GF-D8 (cell line): Measurements from ENCODE around the gene GPR158.

Experiments
- DNase-seq: peaks from one replicate; lab custom pipeline; 2025; lab: John Stamatoyannopoulos, UW

GPR158 gene

GRCh38 chr10:25575343-25575742 is 400.5 kb downstream of the GPR158 start:
- no peak for DNase-seq

- no peak for DNase-seq
Measured at GRCh38 chr10:25578061-25578460, 403.3 kb downstream of the GPR158 start.

- DNase-seq, result no peak
Measured at GRCh38 chr10:25582961-25583360, 408.2 kb downstream of the GPR158 start.

- no peak for DNase-seq
Measured at GRCh38 chr10:25600651-25601050, 425.9 kb downstream of the GPR158 start.

- no peak for DNase-seq
Measured at GRCh38 chr10:25604591-25604990, 429.8 kb downstream of the GPR158 start.

GRCh38 chr10:25614652-25615051 is 439.9 kb downstream of the GPR158 start:
- no peak for DNase-seq

GRCh38 chr10:25615926-25616325 is 441.1 kb downstream of the GPR158 start:
- DNase-seq, result no peak

GRCh38 chr10:25616903-25617592 is 442.2 kb downstream of the GPR158 start:
- no peak for DNase-seq

GRCh38 chr10:25627606-25628005 is 452.8 kb downstream of the GPR158 start:
- DNase-seq, result no peak

- no peak for DNase-seq
Measured at GRCh38 chr10:25629333-25629732, 454.5 kb downstream of the GPR158 start.

GRCh38 chr10:25631471-25631870 is 456.7 kb downstream of the GPR158 start:
- no peak for DNase-seq

- no peak for DNase-seq
Measured at GRCh38 chr10:25632802-25633201, 458.0 kb downstream of the GPR158 start.

- DNase-seq, result no peak
Measured at GRCh38 chr10:25633542-25633941, 458.7 kb downstream of the GPR158 start.

GRCh38 chr10:25639646-25640045 is 464.8 kb downstream of the GPR158 start:
- no peak for DNase-seq

- no peak for DNase-seq
Measured at GRCh38 chr10:25641595-25641994, 466.8 kb downstream of the GPR158 start.

GRCh38 chr10:25642721-25643120 is 467.9 kb downstream of the GPR158 start:
- no peak for DNase-seq

GRCh38 chr10:25646371-25646770 is 471.6 kb downstream of the GPR158 start:
- DNase-seq, result no peak

- no peak for DNase-seq
Measured at GRCh38 chr10:25651534-25651933, 476.7 kb downstream of the GPR158 start.
